Adrenal gland (tissue), 5 donors: Measurements from ENCODE around the gene CCDC17.

Source experiments
- CTCF ChIP-seq, 6 experiments: fragments of 450-650 bp in 4 of 6; fragments of 200-600 bp in 2 of 6; sonication (generic) in 1 of 6; IDR thresholded peaks; 1 replicate in 5 of 6; 2 replicates in 1 of 6; pipeline versions ENCODE4 v1.5.1 to v1.8.0; 2016 to 2021; ENCODE audit warnings: antibody characterized with exemption in 6 of 6, mild to moderate bottlenecking in 2 of 6, moderate library complexity in 1 of 6
- POLR2A ChIP-seq, 2 donors: fragments of 450-650 bp; IDR thresholded peaks; one replicate each; pipeline ENCODE4 v1.6.1; 2017; ENCODE audit warnings: antibody characterized with exemption in 2 of 2, mild to moderate bottlenecking in 2 of 2, moderate library complexity in 1 of 2
- donor health status: DM: no; HTN: no; CAD: no.

GRCh38 chr1:45617618-45618017 lies 6.2 kb downstream of the CCDC17 start:
- TF ChIP-seq POLR2A (IDR thresholded peaks at IDR 0.05), result no peak
- TF ChIP-seq CTCF (IDR thresholded peaks at IDR 0.05), result no peak
